Caco-2 (cell line): Measurements from ENCODE around the gene MYG1. TPM values are rescaled to one million over a fixed set of nuclear protein-coding genes. Genes with fewer than 3 reads are reported as not detected.
"Not testable (repeated sequence)": the region's sequence is repeated elsewhere in the genome, so short reads cannot be mapped to it uniquely, and the experiment has no call there.

Source experiments
- BruUV-seq: library from RNA; stranded (reverse); fragments of 400-500 nt; replicated peaks from 2 replicates; lab custom pipeline; 2021; lab: Mats Ljungman, UMichigan
- CTCF ChIA-PET: fragments of 300-600 bp; sonication (Branson Sonifier 250); formaldehyde crosslinking; loops from one replicate; lab custom pipeline; 2022; ENCODE audit warnings: antibody characterized with exemption; lab: Charles Lee
- POLR2A ChIA-PET: fragments of 300-600 bp; sonication (Branson Sonifier 250); formaldehyde crosslinking; loops from one replicate; lab custom pipeline; 2022; ENCODE audit warnings: antibody characterized with exemption; lab: Charles Lee
- DNase-seq, 2 experiments: peaks; one replicate each; pipeline versions ENCODE4 v3.0.0 to v3.0.0-alpha.2; 2020 to 2022
- H3K27me3 ChIP-seq: replicated peaks from 2 replicates; pipeline ENCODE4 v1.6.0; 2011; ENCODE audit warnings: low read length; ENCODE audit not compliant: control insufficient read depth, insufficient read depth
- H3K36me3 ChIP-seq: 2 replicates; pipeline ENCODE4 v1.5.1; 2011; ENCODE audit warnings: low read length; ENCODE audit not compliant: control insufficient read depth, insufficient read depth
- H3K4me1 ChIP-seq: fragments of 250-450 bp; sonication (Bioruptor Pico); 2 replicates; pipeline ENCODE4 v1.5.1; 2020; ENCODE audit warnings: mild to moderate bottlenecking
- H3K4me3 ChIP-seq: 2 replicates; pipeline ENCODE4 v1.5.1; 2011; ENCODE audit warnings: low read depth, mild to moderate bottlenecking, control low read depth, low read length
- H3K9me3 ChIP-seq: fragments of 250-450 bp; sonication (Bioruptor Pico); 2 replicates; pipeline ENCODE4 v1.5.1; 2020; ENCODE audit warnings: mild to moderate bottlenecking, moderate library complexity
- H3K27ac Mint-ChIP-seq: one replicate; pipeline ENCODE4 v1.8.0; 2022; ENCODE audit warnings: mixed read lengths; ENCODE audit not compliant: unreplicated experiment
- H3K27me3 Mint-ChIP-seq: one replicate; pipeline ENCODE4 v1.8.0; 2022; ENCODE audit warnings: mixed read lengths; ENCODE audit not compliant: insufficient read depth, unreplicated experiment
- H3K36me3 Mint-ChIP-seq: one replicate; pipeline ENCODE4 v1.8.0; 2022; ENCODE audit warnings: mild to moderate bottlenecking, mixed read lengths; ENCODE audit not compliant: insufficient read depth, unreplicated experiment
- H3K4me1 Mint-ChIP-seq: one replicate; pipeline ENCODE4 v1.8.0; 2022; ENCODE audit warnings: low read depth, mixed read lengths; ENCODE audit not compliant: unreplicated experiment
- H3K4me3 Mint-ChIP-seq: one replicate; pipeline ENCODE4 v1.8.0; 2022; ENCODE audit warnings: mild to moderate bottlenecking, moderate library complexity, mixed read lengths; ENCODE audit not compliant: unreplicated experiment
- H3K9me3 Mint-ChIP-seq: one replicate; pipeline ENCODE4 v1.8.0; 2022; ENCODE audit warnings: mixed read lengths; ENCODE audit not compliant: unreplicated experiment
- CTCF ChIP-seq, 2 experiments: fragments of 200-600 bp in 1 of 2; IDR thresholded peaks; 1 replicate in 1 of 2; 2 replicates in 1 of 2; pipeline versions ENCODE4 v1.5.1 to v1.8.0; 2011 to 2022; ENCODE audit warnings: antibody characterized with exemption in 1 of 2, control low read depth in 1 of 2, inconsistent platforms in 1 of 2, low read depth in 1 of 2, low read length in 1 of 2, mild to moderate bottlenecking in 1 of 2, moderate library complexity in 1 of 2; ENCODE audit not compliant: insufficient read depth in 1 of 2, severe bottlenecking in 1 of 2, unreplicated experiment in 1 of 2
- intact Hi-C: fragments of 100-400 bp; cut with micrococcal nuclease; formaldehyde crosslinking; loops from one replicate; pipeline ENCODE4 v1.10.0; 2022; ENCODE audit not compliant: unreplicated experiment
- total RNA-seq: library from RNA; stranded (reverse); gene quantifications from 2 replicates; pipeline ENCODE4 v1.2.3, GENCODE V29; 2022

The MYG1 gene
- total RNA-seq, 1 experiment from 2014 or later: 59.8 TPM

- H3K4me3 ChIP-seq: no peak overlapping the region
Measured at GRCh38 chr12:53330671-53331070, 31.2 kb downstream of the MYG1 start.

GRCh38 chr12:53332339-53332738 is 32.8 kb downstream of the MYG1 start:
- CTCF ChIA-PET: interaction anchor here (1.1 kb wide), 1 partner anchor 13 kb away, joined by 5 read pairs; no protein-coding TSS in a partner anchor
- POLR2A ChIA-PET, H3K27me3 Mint-ChIP-seq, intact Hi-C loops, H3K9me3 Mint-ChIP-seq, H3K36me3 Mint-ChIP-seq, BruUV-seq, H3K27ac Mint-ChIP-seq, H3K4me3 Mint-ChIP-seq, H3K36me3 ChIP-seq, H3K27me3 ChIP-seq, DNase-seq, H3K4me3 ChIP-seq, H3K4me1 ChIP-seq, H3K9me3 ChIP-seq: not testable (repeated sequence)
- H3K4me1 Mint-ChIP-seq: peaks cover 12% of the 10 kb centered on the region

More at GRCh38 chr12:53330671-53331070, 31.2 kb downstream of the MYG1 start:
- POLR2A ChIA-PET: no interaction called here
- no peaks in the 10 kb centered on the region for H3K36me3 ChIP-seq
- no peak overlapping the region for H3K27ac Mint-ChIP-seq
- CTCF ChIA-PET: interaction anchor here (0.9 to 1.1 kb wide), 2 partner anchors 9 to 14 kb away, joined by 4 read pairs; partner anchors contain the start of gene AAAS
- H3K4me1 Mint-ChIP-seq: peaks cover 13% of the 10 kb centered on the region
- intact Hi-C loops: no loop called here
- no peaks in the 10 kb centered on the region for H3K36me3 Mint-ChIP-seq
- no peaks in the 10 kb centered on the region for H3K27me3 ChIP-seq
- DNase-seq: no peak
- no peak for TF ChIP-seq CTCF (IDR thresholded peaks at IDR 0.05; ENCODE audit: insufficient read depth in 1 of 2, low read depth in 1 of 2, low read length in 1 of 2, severe bottlenecking in 1 of 2, unreplicated experiment in 1 of 2)
- H3K4me3 Mint-ChIP-seq: no peak overlapping the region
- no TSS peak for BruUV-seq
- no peaks in the 10 kb centered on the region for H3K9me3 Mint-ChIP-seq
- peaks cover 5% of the 10 kb centered on the region; the same call in 1 of the 2 replicates for H3K4me1 ChIP-seq
- H3K27me3 Mint-ChIP-seq: no peaks in the 10 kb centered on the region
- no peaks in the 10 kb centered on the region for H3K9me3 ChIP-seq

GRCh38 chr12:53332744-53333143 is 33.2 kb downstream of the MYG1 start:
- H3K9me3 ChIP-seq: no peaks in the 10 kb centered on the region
- peaks cover 12% of the 10 kb centered on the region for H3K4me1 Mint-ChIP-seq
- TF ChIP-seq CTCF (IDR thresholded peaks at IDR 0.05; ENCODE audit: insufficient read depth in 1 of 2, low read depth in 1 of 2, low read length in 1 of 2, severe bottlenecking in 1 of 2, unreplicated experiment in 1 of 2): no peak
- intact Hi-C loops: no loop called here
- no peak overlapping the region for H3K27ac Mint-ChIP-seq
- H3K27me3 ChIP-seq: no peaks in the 10 kb centered on the region
- no peaks in the 10 kb centered on the region for H3K36me3 ChIP-seq
- POLR2A ChIA-PET: no interaction called here
- no peak overlapping the region for H3K4me3 Mint-ChIP-seq
- peaks cover 2% of the 10 kb centered on the region for H3K27me3 Mint-ChIP-seq
- no peak overlapping the region for H3K4me3 ChIP-seq
- no peaks in the 10 kb centered on the region for H3K36me3 Mint-ChIP-seq
- H3K9me3 Mint-ChIP-seq: no peaks in the 10 kb centered on the region
- CTCF ChIA-PET: interaction anchor here (1.1 kb wide), 1 partner anchor 12 kb away, joined by 5 read pairs; no protein-coding TSS in a partner anchor
- no peaks in the 10 kb centered on the region for H3K4me1 ChIP-seq
- BruUV-seq: no TSS peak
- no peak for DNase-seq
